ENCODE measurements around the gene THNSL1.

The THNSL1 gene

GRCh38 chr10:25052012-25052411 lies 35.6 kb downstream of the THNSL1 start:
- no peak for DNase-seq (ENCODE audit: low read depth)
- no peak overlapping the region for H3K4me3 ChIP-seq (ENCODE audit: low read depth, low read length)
- no peak for TF ChIP-seq MAX (IDR thresholded peaks at IDR 0.05; ENCODE audit: low read depth, low read length)
- TF ChIP-seq, protein P1, sequence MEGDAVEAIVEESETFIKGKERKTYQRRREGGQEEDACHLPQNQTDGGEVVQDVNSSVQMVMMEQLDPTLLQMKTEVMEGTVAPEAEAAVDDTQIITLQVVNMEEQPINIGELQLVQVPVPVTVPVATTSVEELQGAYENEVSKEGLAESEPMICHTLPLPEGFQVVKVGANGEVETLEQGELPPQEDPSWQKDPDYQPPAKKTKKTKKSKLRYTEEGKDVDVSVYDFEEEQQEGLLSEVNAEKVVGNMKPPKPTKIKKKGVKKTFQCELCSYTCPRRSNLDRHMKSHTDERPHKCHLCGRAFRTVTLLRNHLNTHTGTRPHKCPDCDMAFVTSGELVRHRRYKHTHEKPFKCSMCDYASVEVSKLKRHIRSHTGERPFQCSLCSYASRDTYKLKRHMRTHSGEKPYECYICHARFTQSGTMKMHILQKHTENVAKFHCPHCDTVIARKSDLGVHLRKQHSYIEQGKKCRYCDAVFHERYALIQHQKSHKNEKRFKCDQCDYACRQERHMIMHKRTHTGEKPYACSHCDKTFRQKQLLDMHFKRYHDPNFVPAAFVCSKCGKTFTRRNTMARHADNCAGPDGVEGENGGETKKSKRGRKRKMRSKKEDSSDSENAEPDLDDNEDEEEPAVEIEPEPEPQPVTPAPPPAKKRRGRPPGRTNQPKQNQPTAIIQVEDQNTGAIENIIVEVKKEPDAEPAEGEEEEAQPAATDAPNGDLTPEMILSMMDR (IDR thresholded peaks at IDR 0.05; ENCODE audit: low read depth, low read length), result no peak
- no peak for TF ChIP-seq MYC (IDR thresholded peaks at IDR 0.05; ENCODE audit: low read depth, low read length)
- TF ChIP-seq POLR2A (IDR thresholded peaks at IDR 0.05; ENCODE audit: extremely low read depth, insufficient read length), result no peak

- no peak overlapping the region for H3K4me3 ChIP-seq (ENCODE audit: low read depth, low read length)
- no peak for DNase-seq (ENCODE audit: low read depth)
- no peak for TF ChIP-seq POLR2A (IDR thresholded peaks at IDR 0.05; ENCODE audit: extremely low read depth, insufficient read length)
- no peak for TF ChIP-seq MYC (IDR thresholded peaks at IDR 0.05; ENCODE audit: low read depth, low read length)
- TF ChIP-seq, protein P1 (IDR thresholded peaks at IDR 0.05; ENCODE audit: low read depth, low read length), result no peak
- TF ChIP-seq MAX (IDR thresholded peaks at IDR 0.05; ENCODE audit: low read depth, low read length), result no peak
Observed at GRCh38 chr10:25056726-25057125, 40.3 kb downstream of the THNSL1 start.

GRCh38 chr10:25057886-25058285 lies 41.5 kb downstream of the THNSL1 start:
- TF ChIP-seq MYC (IDR thresholded peaks at IDR 0.05; ENCODE audit: low read depth, low read length), result no peak
- TF ChIP-seq, protein P1 (IDR thresholded peaks at IDR 0.05; ENCODE audit: low read depth, low read length), result no peak
- no peak for TF ChIP-seq POLR2A (IDR thresholded peaks at IDR 0.05; ENCODE audit: extremely low read depth, insufficient read length)
- TF ChIP-seq MAX (IDR thresholded peaks at IDR 0.05; ENCODE audit: low read depth, low read length), result no peak
- no peak overlapping the region for H3K4me3 ChIP-seq (ENCODE audit: low read depth, low read length)
- no peak for DNase-seq (ENCODE audit: low read depth)

DNA sequence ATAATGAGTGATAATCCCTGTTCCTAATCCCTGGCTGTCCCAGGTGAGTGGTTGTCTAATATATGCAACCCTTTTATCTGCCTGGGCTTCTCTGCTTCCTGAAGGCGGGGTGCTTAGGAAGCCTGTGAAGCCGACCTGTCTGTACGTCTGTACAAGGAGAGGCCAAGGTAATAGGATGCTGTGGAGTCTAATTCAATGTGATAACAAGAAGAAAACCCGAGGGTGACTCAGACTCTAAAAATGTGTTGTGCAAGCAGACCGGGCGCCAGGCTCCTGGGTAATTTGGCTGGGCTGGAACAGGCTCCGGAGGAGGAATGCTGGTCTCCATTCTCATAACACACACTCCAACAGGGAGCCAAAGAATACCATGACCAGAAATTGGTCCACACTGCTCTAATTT lies 43.6 kb downstream of the THNSL1 start:
- no peak overlapping the region for H3K4me3 ChIP-seq (ENCODE audit: low read depth, low read length)
- TF ChIP-seq MYC (IDR thresholded peaks at IDR 0.05; ENCODE audit: low read depth, low read length) (no peak), POLR2A (IDR thresholded peaks at IDR 0.05; ENCODE audit: extremely low read depth, insufficient read length) (no peak)
- TF ChIP-seq, protein P1 (IDR thresholded peaks at IDR 0.05; ENCODE audit: low read depth, low read length), result no peak
- DNase-seq (ENCODE audit: low read depth), result no peak

DNA sequence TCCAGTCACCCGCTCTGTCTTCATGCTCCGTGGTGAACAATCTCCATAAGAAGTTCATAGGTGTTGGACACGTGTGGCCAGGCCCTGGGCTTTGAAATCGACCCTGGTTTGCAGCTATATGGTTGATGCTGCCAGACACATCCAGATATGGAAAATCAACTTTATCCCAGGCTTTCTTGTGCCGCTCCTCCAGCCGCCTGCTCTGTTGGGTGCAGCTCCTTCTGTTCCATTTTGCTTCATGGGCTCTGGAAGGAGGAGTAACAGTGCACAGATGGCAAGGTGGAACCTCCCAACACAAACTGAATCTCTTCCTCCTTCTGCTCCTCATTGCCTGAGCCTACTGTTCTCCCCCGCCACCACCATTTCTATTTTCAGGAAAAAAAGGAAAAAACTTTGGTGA lies 44.7 kb downstream of the THNSL1 start:
- TF ChIP-seq MYC (IDR thresholded peaks at IDR 0.05; ENCODE audit: low read depth, low read length), result no peak
- no peak for DNase-seq (ENCODE audit: low read depth)
- H3K4me3 ChIP-seq (ENCODE audit: low read depth, low read length), result no peak overlapping the region

DNA sequence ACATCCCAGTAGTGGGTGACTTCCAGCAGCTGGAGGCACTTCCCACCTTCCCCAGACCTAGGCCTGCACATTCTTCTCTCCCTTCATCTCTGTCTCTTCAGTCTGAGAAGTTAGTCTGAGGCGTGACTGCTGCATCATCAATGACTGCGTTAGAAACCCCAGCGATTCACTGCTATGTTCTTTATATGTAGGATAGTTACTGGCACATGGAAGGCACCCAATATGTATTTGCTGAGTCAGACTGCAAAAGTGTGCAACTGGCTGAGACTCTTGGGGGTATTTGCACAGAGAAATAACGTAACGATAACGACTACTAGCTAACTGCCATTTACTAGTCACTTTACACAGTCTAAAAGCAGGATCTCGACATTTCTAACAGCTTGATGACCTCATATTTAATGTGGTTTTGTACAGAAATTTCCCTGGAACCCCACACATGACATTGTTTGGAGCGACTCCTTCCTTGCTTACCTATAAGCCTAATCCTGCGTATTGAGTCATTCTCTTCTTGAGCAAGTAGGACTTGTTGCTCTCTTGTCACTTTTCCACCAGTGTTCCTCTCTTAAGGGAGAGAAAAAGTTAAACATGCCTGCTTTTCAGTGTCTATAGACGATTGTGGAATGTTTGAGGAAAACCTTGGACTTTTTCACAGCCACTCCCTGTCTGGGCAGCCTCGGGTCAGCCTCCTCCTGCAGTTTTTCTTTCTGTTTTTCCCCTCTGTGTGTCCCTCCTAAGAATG lies 45.5 kb downstream of the THNSL1 start:
- no peak overlapping the region for H3K4me3 ChIP-seq (ENCODE audit: low read depth, low read length)
- no peak for TF ChIP-seq MYC (IDR thresholded peaks at IDR 0.05; ENCODE audit: low read depth, low read length)
- no peak for TF ChIP-seq POLR2A (IDR thresholded peaks at IDR 0.05; ENCODE audit: extremely low read depth, insufficient read length)
- TF ChIP-seq, protein P1 (IDR thresholded peaks at IDR 0.05; ENCODE audit: low read depth, low read length), result no peak
- TF ChIP-seq MAX (IDR thresholded peaks at IDR 0.05; ENCODE audit: low read depth, low read length), result no peak
- DNase-seq (ENCODE audit: low read depth), result no peak
